H9 (cell line): Measurements from ENCODE around the gene ZDHHC9. TPM values are rescaled to one million over a fixed set of nuclear protein-coding genes. Genes with fewer than 3 reads are reported as not detected.

Experiments
- DNase-seq: peaks from one replicate; pipeline ENCODE4 v3.0.0-alpha.2; 2017
- H2AFZ ChIP-seq: one replicate; pipeline ENCODE4 v1.6.1; 2013; ENCODE audit warnings: mild to moderate bottlenecking, low read length, control low read depth, moderate library complexity
- H2AK5ac ChIP-seq: 2 replicates; pipeline ENCODE4 v1.6.1; 2013; ENCODE audit warnings: low read length, control low read depth, mixed read lengths; ENCODE audit not compliant: insufficient read length
- H2BK120ac ChIP-seq: one replicate; pipeline ENCODE4 v1.6.1; 2013; ENCODE audit warnings: low read depth, mild to moderate bottlenecking, low read length, control low read depth, inconsistent platforms; ENCODE audit not compliant: poor library complexity, severe bottlenecking
- H2BK12ac ChIP-seq: 2 replicates; pipeline ENCODE4 v1.6.1; 2013; ENCODE audit warnings: low read length, control low read depth, mixed read lengths, low read depth; ENCODE audit not compliant: insufficient read length
- H2BK15ac ChIP-seq: 2 replicates; pipeline ENCODE4 v1.6.1; 2013; ENCODE audit warnings: low read depth, low read length, control low read depth
- H2BK20ac ChIP-seq: one replicate; pipeline ENCODE4 v1.6.1; 2013; ENCODE audit warnings: low read depth, mild to moderate bottlenecking, low read length, control low read depth, inconsistent platforms; ENCODE audit not compliant: poor library complexity, severe bottlenecking
- H2BK5ac ChIP-seq: 2 replicates; pipeline ENCODE4 v1.6.1; 2013; ENCODE audit warnings: low read length, control low read depth, mixed read lengths; ENCODE audit not compliant: insufficient read length
- H3K14ac ChIP-seq: 2 replicates; pipeline ENCODE4 v1.6.1; 2013; ENCODE audit warnings: low read length, control low read depth; ENCODE audit not compliant: insufficient read depth
- H3K18ac ChIP-seq: 2 replicates; pipeline ENCODE4 v1.6.1; 2013; ENCODE audit warnings: low read depth, mild to moderate bottlenecking, mixed read lengths, low read length, control low read depth; ENCODE audit not compliant: insufficient read length
- H3K23ac ChIP-seq: 2 replicates; pipeline ENCODE4 v1.6.1; 2013; ENCODE audit warnings: low read length, control low read depth, mixed read lengths, low read depth; ENCODE audit not compliant: insufficient read length
- H3K23me2 ChIP-seq: 2 replicates; pipeline ENCODE4 v1.6.1; 2013; ENCODE audit warnings: low read depth, mild to moderate bottlenecking, mixed read lengths, low read length, control low read depth; ENCODE audit not compliant: insufficient read length, poor library complexity, severe bottlenecking
- H3K27ac ChIP-seq: 2 replicates; pipeline ENCODE4 v1.5.1; 2013; ENCODE audit warnings: low read length, control low read depth, mixed read lengths, low read depth; ENCODE audit not compliant: insufficient read length
- H3K27me3 ChIP-seq: 2 replicates; pipeline ENCODE4 v1.6.1; 2013; ENCODE audit warnings: low read length, control low read depth, inconsistent platforms; ENCODE audit not compliant: insufficient read depth
- H3K4ac ChIP-seq: 2 replicates; pipeline ENCODE4 v1.6.1; 2013; ENCODE audit warnings: low read depth, mild to moderate bottlenecking, control low read depth, inconsistent platforms, low read length, moderate library complexity
- H3K4me1 ChIP-seq: 2 replicates; pipeline ENCODE4 v1.6.1; 2013; ENCODE audit warnings: low read length, control low read depth, inconsistent platforms; ENCODE audit not compliant: insufficient read depth
- H3K4me2 ChIP-seq: 2 replicates; pipeline ENCODE4 v1.6.1; 2013; ENCODE audit warnings: low read length, control low read depth, mixed read lengths; ENCODE audit not compliant: insufficient read length, insufficient read depth
- H3K56ac ChIP-seq: 2 replicates; pipeline ENCODE4 v1.6.1; 2013; ENCODE audit warnings: low read depth, mild to moderate bottlenecking, mixed read lengths, low read length, control low read depth; ENCODE audit not compliant: insufficient read length
- H3K79me1 ChIP-seq: 2 replicates; pipeline ENCODE4 v1.6.1; 2013; ENCODE audit warnings: low read depth, mild to moderate bottlenecking, moderate library complexity, low read length, control low read depth, inconsistent platforms; ENCODE audit not compliant: insufficient read depth, poor library complexity, severe bottlenecking
- H3K79me2 ChIP-seq: 2 replicates; pipeline ENCODE4 v1.6.1; 2013; ENCODE audit warnings: low read length, control low read depth, inconsistent platforms; ENCODE audit not compliant: insufficient read depth
- H3K9ac ChIP-seq: 2 replicates; pipeline ENCODE4 v1.6.1; 2013; ENCODE audit warnings: low read length, control low read depth, mixed read lengths; ENCODE audit not compliant: insufficient read length; ENCODE audit errors: extremely low read depth
- H3K9me3 ChIP-seq: one replicate; pipeline ENCODE4 v1.6.1; 2013; ENCODE audit warnings: low read depth, low read length, inconsistent platforms; ENCODE audit not compliant: control insufficient read depth
- H3T11ph ChIP-seq: one replicate; pipeline ENCODE4 v1.6.1; 2013; ENCODE audit warnings: mild to moderate bottlenecking, low read length, control low read depth, inconsistent platforms
- H4K20me1 ChIP-seq: one replicate; pipeline ENCODE4 v1.6.1; 2013; ENCODE audit not compliant: control insufficient read depth, insufficient read length, insufficient read depth
- H4K5ac ChIP-seq: 2 replicates; pipeline ENCODE4 v1.6.1; 2013; ENCODE audit warnings: low read depth, mild to moderate bottlenecking, mixed read lengths, low read length, control low read depth; ENCODE audit not compliant: insufficient read length
- H4K8ac ChIP-seq: replicated peaks from 2 replicates; pipeline ENCODE4 v1.6.1; 2013; ENCODE audit warnings: low read length, control low read depth, mixed read lengths, low read depth; ENCODE audit not compliant: insufficient read length
- H4K91ac ChIP-seq: 2 replicates; pipeline ENCODE4 v1.6.1; 2013; ENCODE audit warnings: low read depth, mild to moderate bottlenecking, moderate library complexity, mixed read lengths, low read length, control low read depth; ENCODE audit not compliant: insufficient read length
- H3K27ac Mint-ChIP-seq, 3 experiments: 2 replicates in 2 of 3; 3 replicates in 1 of 3; pipeline ENCODE4 v1.8.0; 2020 to 2021; ENCODE audit warnings: mixed read lengths in 3 of 3, mild to moderate bottlenecking in 1 of 3, moderate library complexity in 1 of 3
- H3K27me3 Mint-ChIP-seq: 2 replicates; pipeline ENCODE4 v1.8.0; 2021; ENCODE audit warnings: low read depth, mild to moderate bottlenecking, moderate library complexity, mixed read lengths
- H3K36me3 Mint-ChIP-seq, 3 experiments: 2 replicates in 2 of 3; 3 replicates in 1 of 3; pipeline ENCODE4 v1.8.0; 2020 to 2021; ENCODE audit warnings: low read depth in 3 of 3, mixed read lengths in 3 of 3; ENCODE audit not compliant: insufficient read depth in 1 of 3
- H3K4me1 Mint-ChIP-seq, 2 experiments: 2 replicates each; pipeline ENCODE4 v1.8.0; 2020; ENCODE audit warnings: mixed read lengths in 2 of 2
- H3K4me3 Mint-ChIP-seq, 2 experiments: 2 replicates in 1 of 2; 3 replicates in 1 of 2; pipeline ENCODE4 v1.8.0; 2020 to 2021; ENCODE audit warnings: mild to moderate bottlenecking in 2 of 2, mixed read lengths in 2 of 2, moderate library complexity in 1 of 2
- H3K9me3 Mint-ChIP-seq, 2 experiments: 2 replicates in 1 of 2; 3 replicates in 1 of 2; pipeline ENCODE4 v1.8.0; 2020; ENCODE audit warnings: mild to moderate bottlenecking in 2 of 2, mixed read lengths in 2 of 2, moderate library complexity in 1 of 2
- WGBS: extraction: QIAGEN DNeasy Blood & Tissue Kit; methylation state at CpG from one replicate; pipeline ENCODE4 v1.1.7; 2013; ENCODE audit warnings: missing lambda C conversion rate, low lambda C conversion rate, mixed read lengths; ENCODE audit not compliant: insufficient read length; ENCODE audit errors: extremely low coverage; 5-methylcytosine and 5-hydroxymethylcytosine counted together
- total RNA-seq: library from RNA; stranded (reverse); gene quantifications from 2 replicates; pipeline ENCODE4 v1.2.1, GENCODE V29; 2021
- TF ChIP-seq, protein P1 (sequence below): fragments of 200-600 bp; sonication (generic); conservative IDR thresholded peaks from 3 replicates; pipeline ENCODE4 v1.8.0; 2021; ENCODE audit warnings: antibody characterized with exemption, mild to moderate bottlenecking

Gene ZDHHC9
- total RNA-seq, 1 experiment from 2014 or later: 21.0 TPM

DNA sequence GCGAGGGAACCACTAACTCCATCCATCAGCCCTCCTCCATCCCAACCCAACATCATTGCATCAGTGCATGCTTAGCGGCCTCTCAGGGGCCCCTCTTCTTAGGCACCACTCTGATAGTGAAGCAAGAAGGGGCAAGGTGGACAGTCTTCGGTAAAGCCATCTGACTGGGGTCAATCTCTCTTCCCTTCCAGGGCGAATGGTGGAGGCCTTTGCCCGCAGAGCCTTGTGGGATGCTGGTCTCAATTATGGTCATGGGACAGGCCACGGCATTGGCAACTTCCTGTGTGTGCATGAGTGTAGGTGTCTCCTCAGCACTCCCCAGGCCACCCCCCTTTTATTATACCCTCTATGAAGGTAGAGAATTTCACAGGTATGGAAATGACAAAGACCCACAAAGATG is 82.7 kb downstream of the ZDHHC9 start:
- Histone ChIP-seq H3K4me1 (no peaks in the 10 kb centered on the region), H3T11ph (no peak overlapping the region), H3K27ac (no peak overlapping the region), H2BK20ac (no peak overlapping the region), H4K20me1 (no peaks in the 10 kb centered on the region), H2AFZ (no peak overlapping the region), H2BK15ac (no peak overlapping the region), H2AK5ac (no peak overlapping the region), H3K18ac (no peak overlapping the region), H3K56ac (no peak overlapping the region), H3K79me1 (no peaks in the 10 kb centered on the region), H3K4ac (no peak overlapping the region), H3K9ac (no peak overlapping the region), H3K9me3 (no peaks in the 10 kb centered on the region), H4K8ac (no peak overlapping the region), H2BK120ac (no peak overlapping the region), H2BK12ac (no peak overlapping the region), H3K14ac (no peak overlapping the region), H2BK5ac (no peak overlapping the region), H4K91ac (no peak overlapping the region), H3K23me2 (no peaks in the 10 kb centered on the region), H4K5ac (no peak overlapping the region), H3K23ac (no peak overlapping the region), H3K4me2 (no peak overlapping the region), H3K79me2 (no peaks in the 10 kb centered on the region), H3K27me3 (no peaks in the 10 kb centered on the region)
- 0 out of 7 replicates have a peak overlapping the region, but pooled peaks of 1 of the 3 experiments have one; percentile 22 for H3K27ac Mint-ChIP-seq
- no peak overlapping the region for H3K4me3 Mint-ChIP-seq
- TF ChIP-seq, protein P1, sequence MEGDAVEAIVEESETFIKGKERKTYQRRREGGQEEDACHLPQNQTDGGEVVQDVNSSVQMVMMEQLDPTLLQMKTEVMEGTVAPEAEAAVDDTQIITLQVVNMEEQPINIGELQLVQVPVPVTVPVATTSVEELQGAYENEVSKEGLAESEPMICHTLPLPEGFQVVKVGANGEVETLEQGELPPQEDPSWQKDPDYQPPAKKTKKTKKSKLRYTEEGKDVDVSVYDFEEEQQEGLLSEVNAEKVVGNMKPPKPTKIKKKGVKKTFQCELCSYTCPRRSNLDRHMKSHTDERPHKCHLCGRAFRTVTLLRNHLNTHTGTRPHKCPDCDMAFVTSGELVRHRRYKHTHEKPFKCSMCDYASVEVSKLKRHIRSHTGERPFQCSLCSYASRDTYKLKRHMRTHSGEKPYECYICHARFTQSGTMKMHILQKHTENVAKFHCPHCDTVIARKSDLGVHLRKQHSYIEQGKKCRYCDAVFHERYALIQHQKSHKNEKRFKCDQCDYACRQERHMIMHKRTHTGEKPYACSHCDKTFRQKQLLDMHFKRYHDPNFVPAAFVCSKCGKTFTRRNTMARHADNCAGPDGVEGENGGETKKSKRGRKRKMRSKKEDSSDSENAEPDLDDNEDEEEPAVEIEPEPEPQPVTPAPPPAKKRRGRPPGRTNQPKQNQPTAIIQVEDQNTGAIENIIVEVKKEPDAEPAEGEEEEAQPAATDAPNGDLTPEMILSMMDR: no peak
- peaks cover 0 to 5% of the 10 kb centered on the region in 2 experiments; a peak in 1 of 4 replicates for H3K4me1 Mint-ChIP-seq
- H3K9me3 Mint-ChIP-seq: peaks cover 0 to 57% of the 10 kb centered on the region in 2 experiments; a peak in 2 of 5 replicates
- no peaks in the 10 kb centered on the region for H3K36me3 Mint-ChIP-seq
- WGBS: no CpG with 5 or more reads among the region's 6 CpGs
- H3K27me3 Mint-ChIP-seq: 0 out of 2 replicates have a peak, but pooled peaks cover 3% of the 10 kb centered on the region
- no peak for DNase-seq
